GM20431 (cell line): Measurements from ENCODE around the gene CCL14.
"Not testable (repeated sequence)": the region's sequence is repeated elsewhere in the genome, so short reads cannot be mapped to it uniquely, and the experiment has no call there.

ENCODE experiments used
- in situ Hi-C: fragments of 300-500 bp; cut with MseI, MboI; formaldehyde crosslinking; loops from one replicate; pipeline ENCODE4 v1.15.0; 2020; ENCODE audit warnings: low sequenced_read_pairs; ENCODE audit not compliant: unreplicated experiment

CCL14 gene

GRCh38 chr17:35995346-35995745 is 8.8 kb upstream of the CCL14 start:
- in situ Hi-C loops: not testable (repeated sequence)

- in situ Hi-C loops: no loop called here
These were observed 4.5 kb upstream of the CCL14 start for GRCh38 chr17:35991075-35991474.

- in situ Hi-C loops: no loop called here
These were observed 1.6 kb upstream of the CCL14 start for GRCh38 chr17:35988164-35988563.

GRCh38 chr17:35984140-35984539 is 2.4 kb downstream of the CCL14 start:
- in situ Hi-C loops: no loop called here

- in situ Hi-C loops: no loop called here
These were observed 3.9 kb downstream of the CCL14 start for GRCh38 chr17:35982409-35983191.

GRCh38 chr17:35981908-35982330 is 4.6 kb downstream of the CCL14 start:
- in situ Hi-C loops: no loop called here

- in situ Hi-C loops: no loop called here
These were observed 5.3 kb downstream of the CCL14 start, which contains the start of gene CCL16 for GRCh38 chr17:35981246-35981645. TSS of gene CCL16 (minus strand) at chr17:35981497. CDS start at chr17:35981420, 77 bp downstream.

- in situ Hi-C loops: loop anchor here (10.0 kb wide), 1 partner anchor 166 kb away; no protein-coding TSS in a partner anchor
These were observed 8.2 kb downstream of the CCL14 start for GRCh38 chr17:35978346-35978745.

GRCh38 chr17:35977509-35977908 is 9.0 kb downstream of the CCL14 start:
- in situ Hi-C loops: loop anchor here (10.0 kb wide), 1 partner anchor 167 kb away; no protein-coding TSS in a partner anchor

- in situ Hi-C loops: loop anchor here (10.0 kb wide), 1 partner anchor 171 kb away; no protein-coding TSS in a partner anchor
These were observed 12.9 kb downstream of the CCL14 start for GRCh38 chr17:35973333-35974260.

- in situ Hi-C loops: loop anchor here (10.0 kb wide), 1 partner anchor 172 kb away; no protein-coding TSS in a partner anchor
These were observed 13.6 kb downstream of the CCL14 start for GRCh38 chr17:35972945-35973332.

- in situ Hi-C loops: loop anchor here (10.0 kb wide), 1 partner anchor 172 kb away; no protein-coding TSS in a partner anchor
These were observed 14.0 kb downstream of the CCL14 start for GRCh38 chr17:35972535-35972934.

GRCh38 chr17:35972066-35972465 is 14.5 kb downstream of the CCL14 start:
- in situ Hi-C loops: loop anchor here (10.0 kb wide), 1 partner anchor 173 kb away; no protein-coding TSS in a partner anchor

GRCh38 chr17:35969558-35970380 is 16.8 kb downstream of the CCL14 start:
- in situ Hi-C loops: loop anchor here (10.0 kb wide), 1 partner anchor 175 kb away; no protein-coding TSS in a partner anchor

- in situ Hi-C loops: no loop called here
These were observed 17.9 kb downstream of the CCL14 start for GRCh38 chr17:35968520-35969054.

GRCh38 chr17:35965272-35965671 is 21.3 kb downstream of the CCL14 start:
- in situ Hi-C loops: no loop called here

GRCh38 chr17:35963663-35964062 is 22.9 kb downstream of the CCL14 start:
- in situ Hi-C loops: no loop called here

- in situ Hi-C loops: no loop called here
These were observed 32.8 kb downstream of the CCL14 start for GRCh38 chr17:35953720-35954119.

GRCh38 chr17:35949401-35949800 is 37.1 kb downstream of the CCL14 start:
- in situ Hi-C loops: no loop called here
